ENCODE data around the gene PDE11A.
"Not testable (repeated sequence)": the region's sequence is repeated elsewhere in the genome, so short reads cannot be mapped to it uniquely, and the experiment has no call there.

The PDE11A gene

GRCh38 chr2:178008636-178009289 lies 63.8 kb downstream of the PDE11A start:
- no peak for DNase-seq (ENCODE audit: low read depth in 3 of 3)

DNA sequence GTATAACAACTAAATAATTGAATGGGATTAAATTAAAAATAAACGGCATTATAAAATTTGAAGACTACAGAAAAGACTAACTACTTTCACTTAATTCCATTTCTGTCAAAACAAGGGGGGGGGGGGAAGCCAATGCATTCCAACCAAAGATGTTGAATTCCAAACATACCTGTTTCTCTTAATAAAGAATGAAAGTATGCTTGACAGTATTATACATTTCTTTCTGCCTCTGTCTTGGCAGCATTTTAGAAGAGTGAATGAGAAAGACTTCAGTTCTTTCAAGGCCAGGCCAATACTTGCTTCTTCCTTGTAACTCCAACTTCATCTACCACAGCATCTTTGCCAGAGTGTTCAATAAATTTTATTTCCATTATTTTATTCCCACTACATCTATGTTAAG lies 65.9 kb downstream of the PDE11A start:
- DNase-seq (ENCODE audit: low read depth in 3 of 3), result no peak

GRCh38 chr2:178005756-178006155 lies 66.8 kb downstream of the PDE11A start:
- no peak for DNase-seq (ENCODE audit: low read depth in 3 of 3)

DNA sequence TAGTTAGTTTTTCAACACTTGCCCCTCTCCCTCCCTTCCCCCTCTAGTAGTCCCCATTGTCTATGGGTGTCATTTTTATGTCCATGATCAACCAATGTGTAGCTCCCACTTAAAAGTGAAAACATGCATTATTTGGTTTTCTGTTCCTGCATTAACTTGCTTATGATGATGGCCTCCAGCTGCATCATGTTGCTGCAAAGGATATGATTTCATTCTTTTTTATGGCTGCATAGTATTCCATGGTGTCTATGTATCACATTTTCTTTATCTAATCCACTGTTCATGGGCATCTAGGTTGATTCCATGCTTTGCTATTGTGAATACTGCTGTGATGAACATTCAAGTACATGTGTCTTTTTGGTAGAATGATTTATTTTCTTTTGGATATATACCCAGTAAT lies 70.5 kb downstream of the PDE11A start:
- DNase-seq (ENCODE audit: low read depth in 3 of 3), result no peak

DNA sequence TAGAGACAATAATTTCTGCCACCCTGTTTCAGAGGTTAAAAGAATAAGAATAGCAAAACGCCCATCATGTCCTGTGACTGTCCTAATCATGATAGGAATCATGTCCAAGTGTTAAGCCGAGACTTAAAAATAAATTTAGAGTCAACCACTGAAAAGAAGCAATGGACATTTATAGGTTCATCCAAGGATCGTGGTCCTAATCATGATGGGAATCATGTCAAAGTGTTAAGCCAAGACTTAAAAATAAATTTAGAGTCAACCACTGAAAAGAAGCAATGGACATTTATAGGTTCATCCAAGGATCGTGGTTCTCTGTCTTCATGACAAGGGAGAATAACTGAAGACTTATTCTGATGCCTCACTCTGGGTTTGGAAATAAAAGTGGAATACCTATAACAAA lies 73.6 kb downstream of the PDE11A start:
- no peak for DNase-seq (ENCODE audit: low read depth in 3 of 3)

- DNase-seq (ENCODE audit: low read depth in 3 of 3), result no peak
Measured at GRCh38 chr2:177998006-177998405, 74.6 kb downstream of the PDE11A start.

DNA sequence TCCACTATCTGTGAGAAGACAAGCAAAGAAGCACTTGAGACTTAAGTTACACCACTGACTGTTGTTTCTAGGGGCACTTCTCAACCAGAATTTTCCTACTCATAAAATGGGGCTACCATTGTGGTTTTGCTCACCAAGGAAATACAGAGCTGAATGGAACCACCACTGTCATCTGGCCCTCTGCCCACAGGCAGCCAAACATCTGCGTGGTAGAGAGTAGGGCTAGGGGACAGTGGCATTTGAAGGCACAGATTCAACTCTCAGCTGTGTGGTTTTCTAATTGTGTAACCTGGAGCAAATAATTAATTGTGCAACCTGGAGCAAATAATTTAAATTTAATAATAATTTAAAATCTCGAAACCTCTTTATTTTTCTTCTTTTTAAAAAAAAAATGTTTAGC lies 79.6 kb downstream of the PDE11A start:
- DNase-seq (ENCODE audit: low read depth in 3 of 3), result no peak

GRCh38 chr2:177989029-177989885 lies 83.3 kb downstream of the PDE11A start:
- DNase-seq (ENCODE audit: low read depth in 3 of 3), result no peak

DNA sequence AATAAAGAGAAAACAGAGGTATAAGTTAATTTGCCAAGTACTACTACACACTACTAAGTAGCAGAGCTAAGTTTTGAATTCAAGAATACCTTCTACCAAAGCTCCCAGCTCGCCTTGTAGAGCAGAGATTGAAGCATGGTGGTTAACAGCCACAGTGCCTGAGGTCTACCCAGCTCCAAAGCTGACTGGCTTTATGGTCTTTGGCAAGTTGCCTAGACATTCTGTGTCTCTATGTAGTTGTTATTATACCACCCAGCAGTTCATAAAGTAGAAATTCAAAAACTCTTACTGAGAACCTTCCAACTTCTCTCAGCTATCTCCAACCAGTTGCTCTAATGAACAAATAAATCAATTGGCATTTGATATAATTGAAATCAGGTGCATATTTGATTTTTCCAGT lies 87.8 kb downstream of the PDE11A start:
- DNase-seq (ENCODE audit: low read depth in 3 of 3), result no peak

GRCh38 chr2:177983183-177983788 lies 89.3 kb downstream of the PDE11A start:
- DNase-seq (ENCODE audit: low read depth in 3 of 3), result no peak

- no peak for DNase-seq (ENCODE audit: low read depth in 3 of 3)
Measured at GRCh38 chr2:177972782-177973181, 99.8 kb downstream of the PDE11A start.

- no peak for DNase-seq (ENCODE audit: low read depth in 3 of 3)
Measured at GRCh38 chr2:177972123-177972522, 100.5 kb downstream of the PDE11A start.

- DNase-seq (ENCODE audit: low read depth in 3 of 3), result no peak
Measured at GRCh38 chr2:177970670-177971454, 101.7 kb downstream of the PDE11A start.

- DNase-seq (ENCODE audit: low read depth in 3 of 3), result no peak
Measured at GRCh38 chr2:177964892-177965291, 107.7 kb downstream of the PDE11A start.

GRCh38 chr2:177952151-177952550 lies 120.4 kb downstream of the PDE11A start:
- DNase-seq (ENCODE audit: low read depth in 3 of 3), result no peak

GRCh38 chr2:177947598-177947997 lies 125.0 kb downstream of the PDE11A start:
- DNase-seq (ENCODE audit: low read depth in 3 of 3), result not testable (repeated sequence)

GRCh38 chr2:177944530-177944929 lies 128.0 kb downstream of the PDE11A start:
- not testable (repeated sequence) for DNase-seq (ENCODE audit: low read depth in 3 of 3)

- no peak for DNase-seq (ENCODE audit: low read depth in 3 of 3)
Measured at GRCh38 chr2:177942731-177943130, 129.8 kb downstream of the PDE11A start.

- DNase-seq (ENCODE audit: low read depth in 3 of 3), result no peak
Measured at GRCh38 chr2:177939211-177939610, 133.4 kb downstream of the PDE11A start.

DNA sequence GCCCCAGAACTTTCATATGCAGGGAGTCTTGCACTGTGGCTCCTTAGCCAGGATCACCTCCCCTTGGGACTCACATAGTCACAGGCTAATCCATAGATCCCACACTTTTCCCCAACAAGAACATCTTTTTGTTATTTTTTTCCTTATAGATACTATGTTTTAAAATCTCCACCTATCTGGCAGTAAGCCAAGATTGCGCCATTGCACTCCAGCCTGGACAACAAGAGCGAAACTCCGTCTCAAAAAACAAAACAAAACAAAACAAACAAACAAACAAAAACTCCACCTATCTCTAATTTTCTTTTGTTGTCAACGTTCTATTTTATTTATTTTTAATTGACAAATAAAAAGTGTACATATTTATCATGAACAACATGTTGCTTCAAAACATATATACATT lies 141.7 kb downstream of the PDE11A start:
- DNase-seq (ENCODE audit: low read depth in 3 of 3), result no peak

DNA sequence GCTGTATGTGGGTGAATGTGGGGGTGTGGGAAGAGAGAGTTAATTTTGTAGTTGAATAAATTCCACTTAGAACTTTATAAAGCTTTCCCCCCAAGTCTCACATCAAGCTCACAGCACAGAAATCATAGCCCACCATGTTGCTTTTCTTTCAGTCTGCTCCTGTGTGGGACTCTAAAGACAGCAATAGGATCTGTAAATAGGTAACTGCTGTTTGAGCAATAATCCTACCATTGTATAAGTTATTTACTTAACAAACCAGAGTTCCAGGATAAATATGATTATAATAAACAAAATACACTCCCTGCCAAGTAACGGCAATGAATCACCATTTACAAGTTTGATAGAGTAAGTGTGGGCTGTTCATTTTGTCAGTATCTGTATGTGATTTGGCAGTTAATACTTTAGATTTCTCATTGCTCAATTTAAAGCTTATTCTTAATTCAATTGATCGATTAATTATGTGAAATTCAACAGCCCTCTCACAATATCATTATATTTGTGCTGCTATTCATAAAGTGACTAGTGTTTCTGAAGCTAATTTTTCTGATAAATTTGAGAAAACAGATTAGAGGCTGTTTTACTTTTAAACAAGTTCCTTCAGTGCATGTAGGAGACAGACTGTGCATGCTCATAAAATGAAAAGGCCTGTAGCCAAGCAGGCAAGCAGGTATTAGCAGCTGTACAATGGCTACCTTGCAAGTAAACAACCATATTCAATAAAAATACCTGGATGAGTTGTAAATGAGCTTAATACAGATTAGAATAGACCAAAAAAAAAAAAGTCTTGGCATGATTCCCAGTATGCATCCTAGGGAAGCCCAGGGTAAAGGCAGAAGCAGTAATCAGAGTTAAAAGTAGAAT lies 142.7 kb downstream of the PDE11A start:
- DNase-seq (ENCODE audit: low read depth in 3 of 3), result no peak
